SJSA1 (cell line): ENCODE measurements around the gene AKAP6. TPM values are rescaled to one million over a fixed set of nuclear protein-coding genes. Genes with fewer than 3 reads are reported as not detected.

Experiments
- DNase-seq, 2 experiments: peaks; one replicate each; pipeline ENCODE4 v3.0.0-alpha.2; 2015 to 2020; ENCODE audit warnings: low spot score in 2 of 2, low read depth in 1 of 2
- H3K27ac ChIP-seq: fragments of 250-450 bp; sonication (Bioruptor Pico); 2 replicates; pipeline ENCODE4 v1.5.1; 2020; ENCODE audit warnings: mild to moderate bottlenecking, moderate library complexity
- H3K27me3 ChIP-seq: fragments of 250-450 bp; sonication (Bioruptor Pico); replicated peaks from 2 replicates; pipeline ENCODE4 v1.5.1; 2020; ENCODE audit warnings: mild to moderate bottlenecking, moderate library complexity
- H3K36me3 ChIP-seq: fragments of 250-450 bp; sonication (Bioruptor Pico); 2 replicates; pipeline ENCODE4 v1.5.1; 2020; ENCODE audit warnings: mild to moderate bottlenecking
- H3K4me1 ChIP-seq: fragments of 250-450 bp; sonication (Bioruptor Pico); replicated peaks from 2 replicates; pipeline ENCODE4 v1.6.1; 2021; ENCODE audit warnings: mild to moderate bottlenecking
- H3K4me3 ChIP-seq: fragments of 250-450 bp; sonication (Bioruptor Pico); 2 replicates; pipeline ENCODE4 v1.5.1; 2020; ENCODE audit warnings: mild to moderate bottlenecking
- H3K9me3 ChIP-seq: fragments of 250-450 bp; sonication (Bioruptor Pico); replicated peaks from 2 replicates; pipeline ENCODE4 v1.5.1; 2020; ENCODE audit warnings: mild to moderate bottlenecking
- total RNA-seq: library from RNA; depleted of rRNA; stranded (reverse); fragments of >200 nt; shearing (Covaris generic); gene quantifications from 2 replicates; pipeline ENCODE4 v1.2.3, GENCODE V29; 2014

The AKAP6 gene
- total RNA-seq, 1 experiment from 2014 or later: 3.8 TPM

DNA sequence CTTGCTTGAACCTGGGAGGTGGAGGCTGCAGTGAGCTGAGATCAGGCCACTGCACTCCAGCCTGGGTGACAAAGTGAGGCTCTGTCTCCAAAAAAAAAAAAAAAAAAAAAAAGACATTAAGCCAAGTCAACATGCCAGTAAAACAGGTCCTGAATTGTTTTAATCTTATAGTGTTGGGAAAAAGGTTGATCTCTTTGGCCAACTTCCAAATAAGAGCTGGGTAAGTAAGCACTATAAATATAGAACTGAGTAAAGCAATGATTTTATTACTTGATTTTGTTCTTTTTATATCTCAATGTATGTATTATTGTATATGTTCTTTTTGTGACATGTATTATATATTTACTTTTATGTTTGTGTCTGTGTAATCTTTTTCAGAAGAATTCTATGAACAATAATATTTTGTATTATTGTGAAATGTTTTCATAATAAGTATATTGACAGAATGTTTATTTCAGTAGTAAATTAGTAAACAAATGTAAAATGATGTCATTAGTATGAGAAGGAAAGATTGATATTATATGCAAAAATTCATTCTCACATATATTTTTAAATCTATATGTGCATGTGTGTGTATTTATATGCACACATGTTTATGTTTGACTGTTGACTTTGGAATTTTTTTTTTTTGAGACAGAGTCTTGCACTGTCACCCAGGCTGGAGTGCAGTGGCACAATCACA, 9.6 kb upstream of the AKAP6 start:
- Histone ChIP-seq H3K4me1 (no peaks in the 10 kb centered on the region), H3K27me3 (0 out of 2 replicates have a peak, but pooled peaks cover 3% of the 10 kb centered on the region), H3K36me3 (no peaks in the 10 kb centered on the region), H3K9me3 (no peaks in the 10 kb centered on the region; the same call in 1 of the 2 replicates), H3K4me3 (no peak overlapping the region), H3K27ac (no peak overlapping the region)
- no peak for DNase-seq

DNA sequence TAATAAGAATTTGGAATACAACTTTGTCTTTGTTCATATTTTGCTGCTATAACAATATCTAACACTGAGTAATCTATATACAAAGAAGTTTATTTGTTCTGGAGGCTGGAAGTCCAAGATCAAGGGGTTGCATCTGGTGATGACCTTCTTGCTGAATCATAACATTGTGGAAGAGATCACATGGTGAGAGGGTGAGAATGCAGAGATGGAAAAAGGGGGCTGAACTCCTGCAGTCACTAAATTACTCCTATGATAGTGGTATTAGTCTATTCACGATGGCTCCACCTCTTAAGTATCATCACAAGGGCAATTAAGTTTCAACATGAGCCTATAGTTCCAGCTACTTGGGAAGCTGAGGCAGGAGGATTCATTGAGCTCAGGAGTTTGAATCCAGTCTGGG, 4.5 kb upstream of the AKAP6 start:
- Histone ChIP-seq H3K27ac (no peak overlapping the region), H3K4me1 (no peaks in the 10 kb centered on the region)
- no peak for DNase-seq

DNA sequence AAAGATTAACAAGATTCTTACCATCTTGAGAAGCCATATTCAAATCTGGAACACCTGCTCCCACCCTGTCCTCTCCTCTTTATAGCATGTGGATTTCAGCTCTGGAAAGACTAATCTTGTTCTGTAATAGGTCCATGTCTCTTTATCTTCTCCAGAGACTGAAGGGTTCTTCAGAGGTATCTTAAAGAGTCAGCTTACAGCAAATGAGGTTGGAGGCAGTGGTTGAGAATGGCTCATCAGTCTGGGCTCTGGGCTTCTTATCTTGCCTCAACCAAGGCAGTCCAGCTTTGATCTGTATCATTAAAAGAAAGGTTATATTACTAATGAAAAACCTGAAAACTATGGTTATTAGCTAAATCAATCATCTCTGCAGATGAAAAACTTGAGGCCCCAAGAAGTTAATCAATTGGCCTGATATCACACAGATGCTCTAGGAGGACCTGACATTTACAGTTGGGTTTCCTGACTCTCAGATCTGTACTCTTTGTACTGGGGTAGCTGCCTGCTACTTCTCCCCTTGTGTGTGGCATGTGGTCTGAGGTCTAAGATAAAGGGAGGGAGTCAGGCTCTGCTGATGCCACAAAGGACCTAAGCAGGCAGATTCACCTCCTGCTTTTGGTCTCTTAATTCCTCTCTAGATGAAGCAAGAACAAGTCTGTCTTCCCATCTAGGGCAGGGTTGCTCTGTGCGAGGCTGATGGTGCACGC, 1.7 kb upstream of the AKAP6 start:
- Histone ChIP-seq H3K27ac (no peak overlapping the region), H3K4me1 (no peaks in the 10 kb centered on the region), H3K9me3 (no peaks in the 10 kb centered on the region; the same call in 1 of the 2 replicates), H3K27me3 (no peaks in the 10 kb centered on the region), H3K36me3 (no peaks in the 10 kb centered on the region), H3K4me3 (no peak overlapping the region)
- DNase-seq: no peak

More for the DNA sequence above, 4.5 kb upstream of the AKAP6 start:
- Histone ChIP-seq H3K4me3 (no peak overlapping the region), H3K27me3 (no peaks in the 10 kb centered on the region), H3K9me3 (no peaks in the 10 kb centered on the region; the same call in 1 of the 2 replicates), H3K36me3 (no peaks in the 10 kb centered on the region)

DNA sequence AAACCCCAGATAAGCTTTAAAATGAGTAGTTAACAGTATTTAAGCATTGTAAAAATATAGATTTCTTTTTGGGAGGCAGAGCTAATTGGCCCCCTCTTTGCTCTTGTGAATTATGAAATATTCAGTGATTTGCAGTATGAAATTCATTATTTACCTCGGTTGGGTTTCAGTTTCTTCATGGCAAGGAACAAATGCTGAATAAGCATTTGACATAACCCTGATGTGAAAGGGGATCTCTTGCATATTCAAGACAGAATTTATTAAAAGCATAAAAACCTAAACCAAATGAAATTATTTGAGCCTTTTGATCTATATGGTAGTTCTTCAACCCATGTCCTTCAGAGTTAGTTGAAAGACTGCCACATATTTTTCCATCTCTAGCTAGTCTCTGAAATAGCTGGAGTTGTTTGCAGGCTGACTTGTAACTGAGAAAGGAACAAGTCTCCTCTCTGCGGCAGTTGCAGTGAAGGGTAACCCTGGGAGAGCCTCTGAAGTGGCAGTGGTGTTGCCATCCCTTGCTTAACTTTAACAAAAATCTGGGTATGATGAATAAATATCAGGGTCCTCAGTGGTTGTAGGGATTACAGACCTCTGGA, 690 bp downstream of the AKAP6 start:
- H3K27ac ChIP-seq: no peak overlapping the region
- no peaks in the 10 kb centered on the region for H3K4me1 ChIP-seq
- no peak overlapping the region for H3K4me3 ChIP-seq
- H3K9me3 ChIP-seq: no peaks in the 10 kb centered on the region
- no peaks in the 10 kb centered on the region for H3K27me3 ChIP-seq
- no peak for DNase-seq
- H3K36me3 ChIP-seq: no peaks in the 10 kb centered on the region

DNA sequence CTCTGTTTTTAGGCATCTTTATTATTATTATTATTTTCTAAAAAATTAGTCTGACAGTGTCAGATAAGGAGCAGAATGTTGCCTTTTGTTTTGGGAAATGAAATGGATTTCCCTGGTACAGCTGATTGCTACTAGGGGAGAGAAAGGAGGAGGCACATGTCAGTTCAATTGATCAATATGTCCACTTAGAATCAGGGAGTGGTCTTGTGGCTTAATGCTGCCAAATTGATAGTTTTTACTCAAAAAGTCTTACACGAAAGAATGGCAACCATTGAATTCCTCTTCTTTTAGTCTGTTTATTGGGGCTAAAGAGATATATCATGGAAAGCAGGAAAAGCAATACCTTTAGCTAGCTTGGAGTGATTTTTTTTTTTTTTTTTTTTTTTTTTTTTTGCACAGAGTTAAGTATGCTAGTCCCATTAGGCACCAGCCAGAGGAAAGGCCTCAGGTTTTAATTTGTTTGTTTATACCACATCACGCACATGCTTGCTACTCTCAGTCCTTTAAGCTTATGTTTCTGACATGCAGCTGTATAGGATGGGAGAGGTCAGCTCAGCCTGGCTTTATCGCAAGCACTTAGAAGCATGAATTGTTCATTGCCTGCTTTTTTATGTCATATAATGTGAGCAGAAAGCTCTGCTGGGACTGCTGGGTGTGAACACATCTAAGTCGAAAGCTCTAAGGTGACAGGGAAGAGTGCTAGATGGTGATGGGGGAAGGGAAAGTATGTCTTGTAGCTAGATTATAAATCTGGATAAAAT, 1.4 kb downstream of the AKAP6 start:
- Histone ChIP-seq H3K27ac (no peak overlapping the region), H3K27me3 (no peaks in the 10 kb centered on the region), H3K4me3 (no peak overlapping the region), H3K36me3 (no peaks in the 10 kb centered on the region), H3K9me3 (no peaks in the 10 kb centered on the region), H3K4me1 (no peaks in the 10 kb centered on the region)
- DNase-seq: no peak

DNA sequence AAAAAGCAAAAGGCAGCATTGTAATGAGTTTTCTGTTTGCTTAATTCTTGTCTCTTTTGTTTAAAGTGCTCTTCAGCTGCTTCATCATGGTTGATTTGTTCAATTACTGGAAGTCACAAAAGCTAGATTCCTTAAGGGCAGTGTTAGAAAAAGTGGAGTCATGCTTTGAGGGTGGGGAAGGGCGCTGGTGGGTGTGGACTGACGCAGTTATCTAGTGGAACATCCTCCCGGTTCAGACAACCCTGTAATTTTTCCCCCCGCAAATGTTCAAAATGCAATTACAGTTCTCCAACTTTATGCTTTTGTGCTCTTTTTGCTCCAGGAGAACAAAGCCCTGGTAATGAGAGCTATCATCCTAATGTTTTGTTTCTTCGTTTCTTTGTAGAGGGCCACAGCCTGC, 2.1 kb downstream of the AKAP6 start:
- DNase-seq: no peak
- Histone ChIP-seq H3K4me1 (no peaks in the 10 kb centered on the region), H3K4me3 (no peak overlapping the region), H3K9me3 (no peaks in the 10 kb centered on the region), H3K27me3 (no peaks in the 10 kb centered on the region), H3K27ac (no peak overlapping the region), H3K36me3 (no peaks in the 10 kb centered on the region)

DNA sequence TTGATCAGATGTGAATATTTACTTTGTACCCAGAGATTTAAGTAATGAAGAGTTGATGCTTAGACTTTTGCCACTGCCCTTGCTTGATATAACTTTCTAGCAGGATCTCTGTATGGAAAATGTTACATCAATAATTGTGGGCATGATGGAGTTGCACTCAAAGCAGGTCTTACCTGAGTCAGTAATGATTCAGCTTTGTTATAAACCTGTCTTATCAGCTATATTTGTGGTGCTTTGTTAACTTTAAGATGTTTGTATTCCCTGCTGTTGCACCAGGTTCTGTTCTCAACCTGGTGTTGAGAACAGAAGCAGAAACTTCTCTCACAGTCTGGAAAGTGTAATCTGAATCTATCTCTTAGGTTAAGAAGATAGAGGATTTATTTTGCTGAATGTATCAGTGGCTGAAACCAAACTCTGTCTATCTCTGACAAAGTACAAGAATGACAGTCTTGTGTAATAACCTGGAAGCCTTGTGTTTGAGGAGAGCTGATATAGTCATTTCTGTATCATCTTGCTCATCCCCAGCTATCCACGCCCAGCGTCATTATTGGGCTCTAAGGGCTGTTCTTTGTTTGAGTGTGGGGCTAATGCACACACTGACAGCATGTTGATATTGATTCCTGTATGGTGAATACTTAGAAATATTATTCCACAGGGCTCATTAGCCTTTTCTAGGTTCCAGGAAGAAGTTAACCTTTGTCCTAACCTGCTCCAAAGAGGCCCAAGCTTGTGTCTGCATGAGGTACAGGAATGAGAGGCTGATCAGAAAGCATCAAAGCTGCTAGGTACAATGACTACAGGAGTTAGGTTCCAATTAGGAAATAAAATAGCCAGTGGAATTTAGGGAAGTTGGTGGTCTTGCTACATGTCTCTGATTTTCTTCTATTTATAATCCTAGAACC, 3.6 kb downstream of the AKAP6 start:
- no peak for DNase-seq
- Histone ChIP-seq H3K4me1 (no peaks in the 10 kb centered on the region), H3K36me3 (no peaks in the 10 kb centered on the region), H3K27ac (no peak overlapping the region), H3K4me3 (no peak overlapping the region), H3K27me3 (no peaks in the 10 kb centered on the region), H3K9me3 (no peaks in the 10 kb centered on the region)

DNA sequence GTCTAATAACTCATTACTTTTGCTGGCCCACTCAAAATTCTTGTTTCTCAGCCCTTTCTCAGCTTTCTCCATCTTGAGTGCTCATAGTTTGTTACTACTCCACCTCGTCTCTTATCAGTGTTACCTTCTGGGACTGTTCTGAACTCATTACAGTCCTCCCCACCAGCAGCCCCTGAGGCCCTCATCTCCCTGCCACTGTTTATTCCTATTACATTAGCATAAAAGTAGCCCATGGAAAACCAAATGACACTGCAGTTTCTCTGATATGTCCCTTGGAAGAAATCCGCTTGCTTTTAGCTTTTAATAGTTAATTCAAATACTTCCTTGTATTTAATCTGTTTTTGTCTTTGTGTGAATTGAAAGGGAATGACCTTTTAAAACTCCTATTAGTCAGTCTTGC, 7.6 kb downstream of the AKAP6 start:
- no peaks in the 10 kb centered on the region for H3K9me3 ChIP-seq
- H3K27me3 ChIP-seq: no peaks in the 10 kb centered on the region
- DNase-seq: no peak
- H3K36me3 ChIP-seq: no peaks in the 10 kb centered on the region
- no peaks in the 10 kb centered on the region for H3K4me1 ChIP-seq
- H3K27ac ChIP-seq: no peak overlapping the region
- no peak overlapping the region for H3K4me3 ChIP-seq

DNA sequence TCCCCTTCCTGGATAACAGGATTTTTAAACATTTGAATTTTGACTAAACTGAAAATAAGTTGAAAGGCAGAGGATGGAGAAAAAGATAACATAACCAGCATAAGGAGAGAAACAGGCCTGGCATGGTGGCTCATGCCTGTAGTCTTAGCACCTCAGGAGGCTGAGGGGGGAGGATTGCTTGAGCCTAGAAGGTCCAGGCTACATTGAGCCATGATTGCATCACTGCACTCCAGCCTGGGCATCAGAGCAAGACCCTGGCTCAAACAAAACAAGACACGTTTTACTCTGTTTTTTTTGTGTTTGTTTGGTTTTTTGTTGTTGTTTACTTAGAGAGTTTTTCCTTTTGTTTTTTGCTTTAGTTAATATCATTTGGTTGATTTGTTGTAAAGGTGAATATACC, 8.7 kb downstream of the AKAP6 start:
- Histone ChIP-seq H3K27ac (no peak overlapping the region), H3K36me3 (no peaks in the 10 kb centered on the region), H3K4me3 (no peak overlapping the region), H3K9me3 (no peaks in the 10 kb centered on the region), H3K4me1 (no peaks in the 10 kb centered on the region), H3K27me3 (no peaks in the 10 kb centered on the region)
- DNase-seq: no peak

DNA sequence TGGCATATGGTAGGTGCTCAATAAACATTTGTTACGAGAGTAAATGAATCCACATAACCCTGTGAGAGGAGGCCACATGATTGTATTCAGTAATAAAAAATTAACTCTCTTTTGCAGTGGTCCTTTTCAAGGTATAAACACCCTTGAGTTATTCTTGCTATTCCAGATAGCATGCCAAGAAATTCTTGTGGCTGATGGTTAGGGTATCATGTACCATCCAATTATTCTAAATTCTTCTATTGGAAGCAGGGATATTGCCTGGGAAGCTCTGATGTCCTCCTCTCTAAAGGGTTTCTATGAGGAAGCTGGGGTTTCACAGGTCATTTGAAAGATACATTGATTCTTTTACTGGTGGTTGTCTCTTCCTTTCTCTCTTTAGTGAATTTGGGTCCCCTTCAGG, 10.1 kb downstream of the AKAP6 start:
- no peak for DNase-seq
- Histone ChIP-seq H3K36me3 (no peaks in the 10 kb centered on the region), H3K27me3 (no peaks in the 10 kb centered on the region), H3K4me3 (no peak overlapping the region), H3K27ac (no peak overlapping the region), H3K4me1 (no peaks in the 10 kb centered on the region), H3K9me3 (no peaks in the 10 kb centered on the region)

DNA sequence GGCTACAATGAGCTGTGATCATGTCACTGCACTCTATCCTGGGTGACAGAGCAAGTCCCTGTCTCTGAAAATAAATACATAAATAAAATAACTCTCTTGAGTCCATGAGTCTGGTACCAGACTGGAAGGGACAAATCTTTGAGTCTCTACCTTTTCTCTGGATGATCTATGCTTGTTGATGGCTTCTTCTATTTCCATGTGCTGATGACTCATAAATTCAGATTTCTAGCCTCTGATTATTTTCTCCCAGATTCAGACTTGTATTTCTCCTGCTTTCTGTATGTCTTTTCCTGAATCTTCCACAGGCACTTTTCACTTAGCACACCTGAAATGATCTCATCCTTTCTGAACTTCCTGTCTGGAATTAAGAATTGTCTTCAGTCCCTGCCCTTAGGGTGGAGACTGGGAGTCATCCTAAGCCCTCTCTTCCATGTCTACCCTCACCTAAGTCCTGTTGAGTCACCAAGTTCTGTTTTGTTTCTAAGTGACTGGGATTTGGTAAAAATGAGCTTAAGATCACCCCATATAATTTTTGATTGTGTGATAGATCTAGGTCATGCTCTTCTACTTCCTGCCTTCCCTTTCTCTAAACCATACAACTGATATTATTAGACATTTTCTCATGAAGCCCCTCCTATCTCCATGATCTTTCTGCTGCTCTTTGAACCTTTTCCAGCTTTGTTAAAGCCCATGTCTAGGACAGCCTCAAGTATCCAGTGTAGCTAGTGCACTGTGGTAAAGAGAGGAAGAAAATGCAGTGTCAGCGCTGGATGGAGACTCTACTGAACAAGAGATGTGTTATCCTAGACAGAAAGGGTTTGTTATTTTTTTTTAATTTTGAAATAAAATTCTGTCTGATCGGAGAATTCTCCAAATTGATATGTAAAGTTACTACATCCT, 13.1 kb downstream of the AKAP6 start:
- Histone ChIP-seq H3K27me3 (no peaks in the 10 kb centered on the region), H3K9me3 (no peaks in the 10 kb centered on the region), H3K4me3 (no peak overlapping the region), H3K4me1 (no peaks in the 10 kb centered on the region), H3K27ac (no peak overlapping the region), H3K36me3 (no peaks in the 10 kb centered on the region)
- DNase-seq: no peak

DNA sequence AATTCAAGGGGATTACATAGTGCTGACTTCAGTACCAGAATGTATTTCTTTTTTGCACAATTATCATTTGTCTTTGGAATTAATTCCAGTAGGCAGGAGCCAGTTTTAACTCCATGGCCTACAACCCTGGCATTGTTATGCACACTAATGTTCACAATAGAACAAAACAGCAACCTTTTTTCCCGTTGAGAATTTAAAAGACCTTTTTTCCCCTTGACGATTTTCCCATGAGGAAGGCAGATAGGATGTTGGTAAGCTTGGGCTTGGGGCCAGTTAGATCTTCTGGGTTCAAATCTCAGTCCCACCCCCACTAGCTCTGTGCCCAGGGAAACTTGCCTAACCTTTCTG, 13.7 kb downstream of the AKAP6 start:
- Histone ChIP-seq H3K9me3 (no peaks in the 10 kb centered on the region), H3K4me3 (no peak overlapping the region), H3K27me3 (no peaks in the 10 kb centered on the region), H3K4me1 (no peaks in the 10 kb centered on the region), H3K36me3 (no peaks in the 10 kb centered on the region), H3K27ac (no peak overlapping the region)
- DNase-seq: no peak
